GM23338 (cell line): ENCODE measurements around the gene DYNLT2. TPM values are rescaled to one million over a fixed set of nuclear protein-coding genes. Genes with fewer than 3 reads are reported as not detected.

ENCODE experiments used
- ATAC-seq: fragments of 200-7000 bp; cut with Tn5 transposase; 3 replicates; pipeline ENCODE4 v1.9.1; 2020
- DNase-seq: peaks from one replicate; pipeline ENCODE4 v3.0.0-alpha.2; 2015; ENCODE audit warnings: low spot score
- H2AFZ ChIP-seq: fragments of 200-600 bp; sonication (generic); 2 replicates; pipeline ENCODE4 v1.8.0; 2016; ENCODE audit warnings: antibody characterized with exemption, mild to moderate bottlenecking, moderate library complexity
- H3F3A ChIP-seq: fragments of 200-600 bp; sonication (generic); replicated peaks from 2 replicates; pipeline ENCODE4 v1.8.0; 2017; ENCODE audit warnings: antibody characterized with exemption, mixed run types, low read depth
- H3K27ac ChIP-seq: fragments of 200-600 bp; sonication (generic); 2 replicates; pipeline ENCODE4 v1.6.1; 2016; ENCODE audit warnings: low read depth
- H3K27me3 ChIP-seq: fragments of 200-600 bp; sonication (generic); 2 replicates; pipeline ENCODE4 v1.8.0; 2016; ENCODE audit warnings: mild to moderate bottlenecking, mixed run types, moderate library complexity; ENCODE audit not compliant: insufficient read depth
- H3K36me3 ChIP-seq: fragments of 200-600 bp; sonication (generic); 2 replicates; pipeline ENCODE4 v1.8.0; 2016; ENCODE audit warnings: mild to moderate bottlenecking; ENCODE audit not compliant: insufficient read depth
- H3K4me1 ChIP-seq: fragments of 200-600 bp; sonication (generic); 2 replicates; pipeline ENCODE4 v1.8.0; 2016; ENCODE audit warnings: mild to moderate bottlenecking, moderate library complexity; ENCODE audit not compliant: insufficient read depth
- H3K4me2 ChIP-seq: fragments of 200-600 bp; sonication (generic); 2 replicates; pipeline ENCODE4 v1.7.1; 2017; ENCODE audit warnings: mixed run types
- H3K4me3 ChIP-seq: fragments of 200-600 bp; sonication (generic); 2 replicates; pipeline ENCODE4 v1.6.1; 2016; ENCODE audit warnings: mixed run types
- H3K79me2 ChIP-seq: fragments of 200-600 bp; sonication (generic); replicated peaks from 2 replicates; pipeline ENCODE4 v1.8.0; 2017; ENCODE audit warnings: mild to moderate bottlenecking; ENCODE audit not compliant: insufficient read depth
- H3K9me2 ChIP-seq: fragments of 200-600 bp; sonication (generic); 2 replicates; pipeline ENCODE4 v1.8.0; 2017; ENCODE audit not compliant: insufficient read depth
- H4K20me1 ChIP-seq: fragments of 200-600 bp; sonication (generic); replicated peaks from 2 replicates; pipeline ENCODE4 v1.8.0; 2017; ENCODE audit warnings: mild to moderate bottlenecking; ENCODE audit not compliant: insufficient read depth
- H3K27ac Mint-ChIP-seq: 2 replicates; pipeline ENCODE4 v1.8.0; 2020; ENCODE audit warnings: inconsistent platforms, mild to moderate bottlenecking, moderate library complexity, mixed read lengths
- H3K27me3 Mint-ChIP-seq: 3 replicates; pipeline ENCODE4 v1.8.0; 2022; ENCODE audit warnings: low read depth, mild to moderate bottlenecking, moderate library complexity, mixed read lengths, inconsistent platforms; ENCODE audit not compliant: insufficient read depth, poor library complexity
- H3K36me3 Mint-ChIP-seq: 3 replicates; pipeline ENCODE4 v1.8.0; 2021; ENCODE audit warnings: low read depth, mild to moderate bottlenecking, inconsistent platforms, moderate library complexity, mixed read lengths
- H3K4me1 Mint-ChIP-seq: 3 replicates; pipeline ENCODE4 v1.8.0; 2020; ENCODE audit warnings: mild to moderate bottlenecking, inconsistent platforms, mixed read lengths
- H3K4me3 Mint-ChIP-seq: 3 replicates; pipeline ENCODE4 v1.8.0; 2021; ENCODE audit warnings: moderate library complexity, mild to moderate bottlenecking, inconsistent platforms, mixed read lengths
- H3K9me3 Mint-ChIP-seq: 3 replicates; pipeline ENCODE4 v1.8.0; 2020; ENCODE audit warnings: moderate library complexity, mild to moderate bottlenecking, inconsistent platforms, mixed read lengths
- CREB1 ChIP-seq: fragments of 250-450 bp; sonication (Bioruptor Pico); IDR thresholded peaks from 2 replicates; pipeline ENCODE4 v1.5.0; 2020; ENCODE audit warnings: low read depth, mild to moderate bottlenecking, moderate library complexity
- CTCF ChIP-seq, 2 experiments: fragments of 200-600 bp in 1 of 2; sonication (generic) in 1 of 2; conservative IDR thresholded peaks; 2 replicates each; pipeline versions ENCODE4 v1.5.1 to v1.6.1; 2016 to 2017; ENCODE audit warnings: antibody characterized with exemption in 2 of 2, low read depth in 2 of 2, mild to moderate bottlenecking in 2 of 2, moderate library complexity in 1 of 2
- EZH2phosphoT487 ChIP-seq: fragments of 200-600 bp; sonication (generic); IDR thresholded peaks from one replicate; pipeline ENCODE4 v1.8.1; 2018; ENCODE audit warnings: antibody characterized with exemption; ENCODE audit not compliant: unreplicated experiment
- JUNB ChIP-seq: IDR thresholded peaks from one replicate; pipeline ENCODE4 v1.6.1; 2016; ENCODE audit warnings: antibody characterized with exemption; ENCODE audit not compliant: unreplicated experiment
- REST ChIP-seq: IDR thresholded peaks from one replicate; pipeline ENCODE4 v1.6.1; 2018; ENCODE audit warnings: antibody characterized with exemption; ENCODE audit not compliant: unreplicated experiment
- STAT1 ChIP-seq: IDR thresholded peaks from one replicate; pipeline ENCODE4 v1.6.1; 2016; ENCODE audit warnings: antibody characterized with exemption; ENCODE audit not compliant: unreplicated experiment
- ZNF114 ChIP-seq: fragments of 250-450 bp; sonication (Bioruptor Pico); IDR thresholded peaks from 2 replicates; pipeline ENCODE4 v1.5.0; 2020; ENCODE audit warnings: mild to moderate bottlenecking, moderate library complexity
- ZNF331 ChIP-seq: fragments of 250-450 bp; sonication (Bioruptor Pico); IDR thresholded peaks from 2 replicates; pipeline ENCODE4 v1.5.0; 2020; ENCODE audit warnings: low read depth, mild to moderate bottlenecking, moderate library complexity
- polyA plus RNA-seq: library from polyadenylated mRNA; unstranded; fragments of >200 nt; fragmentation: Nextera tagmentation; extraction: Ambion mirVana; gene quantifications from 2 replicates; pipeline ENCODE4 v1.2.1, GENCODE V29; 2016
- total RNA-seq: library from RNA; depleted of rRNA; stranded (reverse); fragments of >200 nt; shearing (Covaris generic); gene quantifications from 2 replicates; pipeline ENCODE4 v1.2.3, GENCODE V29; 2014
- TF ChIP-seq, protein P1 (sequence below): fragments of 250-450 bp; sonication (Bioruptor Pico); IDR thresholded peaks from 2 replicates; pipeline ENCODE4 v1.5.0; 2020; ENCODE audit warnings: mild to moderate bottlenecking, moderate library complexity

Gene DYNLT2
- total and polyA plus RNA-seq, 2 experiments from 2014 or later: 2.8 to 4.4 TPM

DNA sequence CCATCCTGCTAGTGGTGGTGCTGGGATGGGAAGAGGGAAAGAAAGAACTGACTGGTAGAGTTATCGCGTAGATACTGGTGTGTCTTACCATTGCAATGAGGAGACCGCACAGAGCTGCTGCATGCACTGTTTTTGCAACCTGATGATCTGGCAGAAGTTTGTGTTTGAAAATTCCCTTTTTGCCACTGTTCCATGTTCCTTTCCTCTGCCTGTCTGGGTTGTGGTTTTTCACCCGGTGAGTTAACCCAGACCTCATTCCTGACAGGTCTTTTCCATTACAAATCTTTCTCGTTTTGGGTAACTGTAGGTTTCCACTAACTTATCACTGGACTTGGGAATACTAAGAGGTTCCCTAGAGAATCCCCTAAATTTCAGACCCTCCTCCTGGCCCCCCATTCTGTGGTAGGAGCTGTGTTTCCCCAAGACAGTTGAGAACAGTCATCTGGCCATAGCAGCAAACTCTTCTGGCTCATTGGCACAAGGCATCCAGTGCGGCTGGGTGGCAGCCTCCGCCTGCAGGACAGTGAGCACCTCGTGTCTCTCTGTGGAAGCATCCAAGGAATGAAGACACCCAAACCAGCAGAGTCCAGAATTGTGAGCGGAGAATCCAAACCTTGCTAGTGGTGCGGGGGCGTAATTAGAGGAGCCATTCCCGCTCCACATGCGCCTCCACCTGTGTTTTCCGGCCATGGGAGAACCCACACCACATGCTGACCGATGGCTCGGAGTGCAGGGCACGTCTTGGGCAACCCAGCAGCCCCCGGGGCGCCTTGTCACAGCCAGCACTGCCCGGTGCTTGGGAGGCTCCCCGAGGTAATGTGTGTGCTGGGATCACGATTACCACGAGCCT lies 32.8 kb upstream of the DYNLT2 start:
- Histone ChIP-seq H2AFZ (no peak overlapping the region), H3F3A (no peaks in the 10 kb centered on the region), H3K27ac (no peak overlapping the region), H3K79me2 (no peaks in the 10 kb centered on the region), H3K36me3 (no peaks in the 10 kb centered on the region), H3K4me3 (no peak overlapping the region), H4K20me1 (no peaks in the 10 kb centered on the region), H3K4me1 (no peaks in the 10 kb centered on the region), H3K27me3 (no peaks in the 10 kb centered on the region), H3K9me2 (no peaks in the 10 kb centered on the region), H3K4me2 (no peak overlapping the region)
- H3K36me3 Mint-ChIP-seq: peaks cover 26% of the 10 kb centered on the region
- no peak for DNase-seq
- H3K27me3 Mint-ChIP-seq: peaks cover 11% of the 10 kb centered on the region
- H3K27ac Mint-ChIP-seq: no peak overlapping the region
- no peak overlapping the region for H3K4me3 Mint-ChIP-seq
- no peak for ATAC-seq
- H3K4me1 Mint-ChIP-seq: peaks cover 2% of the 10 kb centered on the region; the same call in 1 of the 3 replicates
- TF ChIP-seq ZNF114 (CRISPR knock-in tag): no peak
- TF ChIP-seq JUNB: no peak
- TF ChIP-seq CREB1: no peak
- no peak for TF ChIP-seq ZNF331 (CRISPR knock-in tag)
- no peak for TF ChIP-seq REST
- no peak for TF ChIP-seq EZH2phosphoT487
- TF ChIP-seq CTCF (conservative IDR thresholded peaks at IDR 0.05; ENCODE audit: low read depth in 2 of 2): no peak
- TF ChIP-seq, protein P1, sequence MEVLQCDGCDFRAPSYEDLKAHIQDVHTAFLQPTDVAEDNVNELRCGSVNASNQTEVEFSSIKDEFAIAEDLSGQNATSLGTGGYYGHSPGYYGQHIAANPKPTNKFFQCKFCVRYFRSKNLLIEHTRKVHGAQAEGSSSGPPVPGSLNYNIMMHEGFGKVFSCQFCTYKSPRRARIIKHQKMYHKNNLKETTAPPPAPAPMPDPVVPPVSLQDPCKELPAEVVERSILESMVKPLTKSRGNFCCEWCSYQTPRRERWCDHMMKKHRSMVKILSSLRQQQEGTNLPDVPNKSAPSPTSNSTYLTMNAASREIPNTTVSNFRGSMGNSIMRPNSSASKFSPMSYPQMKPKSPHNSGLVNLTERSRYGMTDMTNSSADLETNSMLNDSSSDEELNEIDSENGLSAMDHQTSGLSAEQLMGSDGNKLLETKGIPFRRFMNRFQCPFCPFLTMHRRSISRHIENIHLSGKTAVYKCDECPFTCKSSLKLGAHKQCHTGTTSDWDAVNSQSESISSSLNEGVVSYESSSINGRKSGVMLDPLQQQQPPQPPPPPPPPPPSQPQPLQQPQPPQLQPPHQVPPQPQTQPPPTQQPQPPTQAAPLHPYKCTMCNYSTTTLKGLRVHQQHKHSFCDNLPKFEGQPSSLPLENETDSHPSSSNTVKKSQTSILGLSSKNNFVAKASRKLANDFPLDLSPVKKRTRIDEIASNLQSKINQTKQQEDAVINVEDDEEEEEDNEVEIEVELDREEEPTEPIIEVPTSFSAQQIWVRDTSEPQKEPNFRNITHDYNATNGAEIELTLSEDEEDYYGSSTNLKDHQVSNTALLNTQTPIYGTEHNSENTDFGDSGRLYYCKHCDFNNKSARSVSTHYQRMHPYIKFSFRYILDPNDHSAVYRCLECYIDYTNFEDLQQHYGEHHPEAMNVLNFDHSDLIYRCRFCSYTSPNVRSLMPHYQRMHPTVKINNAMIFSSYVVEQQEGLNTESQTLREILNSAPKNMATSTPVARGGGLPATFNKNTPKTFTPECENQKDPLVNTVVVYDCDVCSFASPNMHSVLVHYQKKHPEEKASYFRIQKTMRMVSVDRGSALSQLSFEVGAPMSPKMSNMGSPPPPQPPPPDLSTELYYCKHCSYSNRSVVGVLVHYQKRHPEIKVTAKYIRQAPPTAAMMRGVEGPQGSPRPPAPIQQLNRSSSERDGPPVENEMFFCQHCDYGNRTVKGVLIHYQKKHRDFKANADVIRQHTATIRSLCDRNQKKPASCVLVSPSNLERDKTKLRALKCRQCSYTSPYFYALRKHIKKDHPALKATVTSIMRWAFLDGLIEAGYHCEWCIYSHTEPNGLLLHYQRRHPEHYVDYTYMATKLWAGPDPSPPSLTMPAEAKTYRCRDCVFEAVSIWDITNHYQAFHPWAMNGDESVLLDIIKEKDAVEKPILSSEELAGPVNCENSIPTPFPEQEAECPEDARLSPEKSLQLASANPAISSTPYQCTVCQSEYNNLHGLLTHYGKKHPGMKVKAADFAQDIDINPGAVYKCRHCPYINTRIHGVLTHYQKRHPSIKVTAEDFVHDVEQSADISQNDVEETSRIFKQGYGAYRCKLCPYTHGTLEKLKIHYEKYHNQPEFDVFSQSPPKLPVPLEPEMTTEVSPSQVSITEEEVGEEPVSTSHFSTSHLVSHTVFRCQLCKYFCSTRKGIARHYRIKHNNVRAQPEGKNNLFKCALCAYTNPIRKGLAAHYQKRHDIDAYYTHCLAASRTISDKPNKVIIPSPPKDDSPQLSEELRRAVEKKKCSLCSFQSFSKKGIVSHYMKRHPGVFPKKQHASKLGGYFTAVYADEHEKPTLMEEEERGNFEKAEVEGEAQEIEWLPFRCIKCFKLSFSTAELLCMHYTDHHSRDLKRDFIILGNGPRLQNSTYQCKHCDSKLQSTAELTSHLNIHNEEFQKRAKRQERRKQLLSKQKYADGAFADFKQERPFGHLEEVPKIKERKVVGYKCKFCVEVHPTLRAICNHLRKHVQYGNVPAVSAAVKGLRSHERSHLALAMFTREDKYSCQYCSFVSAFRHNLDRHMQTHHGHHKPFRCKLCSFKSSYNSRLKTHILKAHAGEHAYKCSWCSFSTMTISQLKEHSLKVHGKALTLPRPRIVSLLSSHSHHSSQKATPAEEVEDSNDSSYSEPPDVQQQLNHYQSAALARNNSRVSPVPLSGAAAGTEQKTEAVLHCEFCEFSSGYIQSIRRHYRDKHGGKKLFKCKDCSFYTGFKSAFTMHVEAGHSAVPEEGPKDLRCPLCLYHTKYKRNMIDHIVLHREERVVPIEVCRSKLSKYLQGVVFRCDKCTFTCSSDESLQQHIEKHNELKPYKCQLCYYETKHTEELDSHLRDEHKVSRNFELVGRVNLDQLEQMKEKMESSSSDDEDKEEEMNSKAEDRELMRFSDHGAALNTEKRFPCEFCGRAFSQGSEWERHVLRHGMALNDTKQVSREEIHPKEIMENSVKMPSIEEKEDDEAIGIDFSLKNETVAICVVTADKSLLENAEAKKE (CRISPR knock-in tag): no peak
- TF ChIP-seq STAT1: no peak
- H3K9me3 Mint-ChIP-seq: no peaks in the 10 kb centered on the region; the same call in 2 of the 3 replicates
